Measurements from ENCODE around the gene EIF3D. TPM values are rescaled to one million over a fixed set of nuclear protein-coding genes. Genes with fewer than 3 reads are reported as not detected.
A peak's percentile ranks its signal among the peaks of the same experiment; 100 is the strongest.

Gene EIF3D
- total RNA-seq, 1 donor from 2014 or later: 642 TPM

DNA sequence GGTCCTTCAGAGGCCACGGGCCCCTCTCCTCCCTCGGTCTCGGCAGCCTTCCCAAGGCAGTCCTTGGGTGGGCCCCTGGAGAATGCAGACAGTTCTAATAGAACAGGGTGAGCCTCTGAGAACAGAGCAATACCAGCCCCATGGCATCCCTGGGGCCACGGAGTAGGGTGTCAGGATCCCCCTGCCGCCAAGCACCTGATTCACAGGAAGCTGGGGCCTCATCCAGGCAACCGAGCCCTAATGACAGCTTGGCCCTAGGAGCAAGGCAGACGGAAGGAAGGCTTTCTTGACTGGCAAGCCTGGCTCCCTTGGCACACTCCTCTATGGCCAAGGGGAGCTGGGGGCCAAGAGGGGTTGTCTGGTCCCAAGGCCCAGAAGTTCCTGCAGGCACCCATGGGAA lies 62.7 kb downstream of the EIF3D start:
- no peak for DNase-seq (ENCODE audit: low read depth, low spot score)

DNA sequence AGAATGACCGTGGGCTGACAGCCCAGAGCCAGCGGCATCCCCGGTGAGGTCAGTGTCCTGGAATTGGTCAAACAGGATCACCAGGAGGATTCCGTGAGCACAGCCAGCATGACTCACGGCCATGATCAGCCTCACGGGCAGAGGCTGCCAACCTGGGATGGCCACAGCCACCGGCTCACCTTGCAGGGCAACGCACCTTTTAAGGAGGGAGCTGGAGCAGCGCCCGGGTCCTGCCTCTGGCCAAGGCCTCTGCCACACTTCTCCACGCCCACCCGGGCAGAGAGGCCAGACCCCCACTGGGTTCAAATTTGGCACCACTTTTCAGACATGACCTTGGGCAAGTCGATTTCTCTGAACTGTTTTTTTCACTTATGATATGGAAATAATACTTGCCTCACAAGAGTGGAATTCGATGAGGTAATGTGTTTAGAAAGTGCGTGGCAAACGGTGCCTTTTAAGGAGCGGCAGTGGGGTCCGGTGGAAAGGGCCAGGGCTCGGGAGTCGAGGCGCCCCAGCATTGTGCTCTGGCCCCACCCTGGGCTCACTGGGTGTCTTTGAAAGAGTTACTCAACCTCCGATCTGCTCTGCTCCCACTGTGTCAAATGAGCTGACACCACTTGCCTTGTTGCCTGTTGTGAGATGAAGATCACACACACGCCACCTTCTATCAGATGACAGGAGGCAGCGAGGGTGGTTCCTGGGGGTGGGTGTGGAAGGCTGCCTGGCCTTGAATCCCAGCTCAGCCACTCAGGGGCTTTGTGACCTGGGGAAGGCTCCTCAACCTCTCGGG lies 63.5 kb downstream of the EIF3D start:
- DNase-seq (ENCODE audit: low read depth, low spot score): peak; percentile 91

DNA sequence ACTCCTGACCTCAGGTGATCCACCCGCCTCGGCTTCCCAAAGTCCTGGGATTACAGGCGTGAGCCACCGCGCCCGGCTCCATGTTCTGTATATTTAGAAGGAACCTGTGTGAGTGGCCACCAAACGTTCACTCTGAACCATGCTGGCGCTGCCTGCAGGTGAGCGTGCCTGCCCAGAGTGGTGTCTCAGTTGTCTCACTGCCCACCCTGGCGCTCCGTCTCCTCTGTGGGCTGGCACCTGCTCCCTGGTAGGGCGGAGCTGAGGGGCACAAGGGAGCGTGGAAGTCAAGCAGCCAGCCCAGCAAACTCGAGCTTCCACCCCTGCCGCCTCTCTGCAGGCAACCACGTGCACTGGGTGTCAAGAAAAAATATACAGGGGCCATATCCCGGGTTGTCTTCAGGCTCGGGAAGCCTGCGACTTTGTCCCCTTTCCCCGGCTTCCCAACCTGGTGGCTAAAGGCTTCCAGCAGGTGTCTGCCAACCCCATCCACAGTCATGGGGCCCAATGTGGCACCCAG lies 64.2 kb downstream of the EIF3D start:
- DNase-seq (ENCODE audit: low read depth, low spot score): no peak

DNA sequence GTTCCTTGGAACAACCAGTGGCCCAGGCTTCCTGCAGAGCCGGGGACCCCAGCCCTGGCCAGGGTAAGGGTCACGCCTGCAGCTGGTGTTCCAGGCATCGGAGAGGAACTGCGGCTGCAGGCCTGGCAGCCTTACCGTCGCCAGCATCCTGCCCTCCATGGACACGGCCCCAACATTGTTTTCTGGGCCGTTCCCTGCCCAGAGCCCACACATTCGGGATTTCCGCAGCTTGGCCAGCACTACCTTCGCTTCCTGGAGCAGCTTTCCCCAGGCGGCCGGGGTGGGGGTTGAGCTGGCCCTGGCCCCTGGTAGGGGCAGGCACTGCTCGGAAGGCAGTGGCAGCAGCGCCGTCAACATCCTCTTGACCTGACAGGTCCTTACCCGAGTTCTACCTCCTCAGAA lies 65.2 kb downstream of the EIF3D start:
- DNase-seq (ENCODE audit: low read depth, low spot score): peak; percentile 89

DNA sequence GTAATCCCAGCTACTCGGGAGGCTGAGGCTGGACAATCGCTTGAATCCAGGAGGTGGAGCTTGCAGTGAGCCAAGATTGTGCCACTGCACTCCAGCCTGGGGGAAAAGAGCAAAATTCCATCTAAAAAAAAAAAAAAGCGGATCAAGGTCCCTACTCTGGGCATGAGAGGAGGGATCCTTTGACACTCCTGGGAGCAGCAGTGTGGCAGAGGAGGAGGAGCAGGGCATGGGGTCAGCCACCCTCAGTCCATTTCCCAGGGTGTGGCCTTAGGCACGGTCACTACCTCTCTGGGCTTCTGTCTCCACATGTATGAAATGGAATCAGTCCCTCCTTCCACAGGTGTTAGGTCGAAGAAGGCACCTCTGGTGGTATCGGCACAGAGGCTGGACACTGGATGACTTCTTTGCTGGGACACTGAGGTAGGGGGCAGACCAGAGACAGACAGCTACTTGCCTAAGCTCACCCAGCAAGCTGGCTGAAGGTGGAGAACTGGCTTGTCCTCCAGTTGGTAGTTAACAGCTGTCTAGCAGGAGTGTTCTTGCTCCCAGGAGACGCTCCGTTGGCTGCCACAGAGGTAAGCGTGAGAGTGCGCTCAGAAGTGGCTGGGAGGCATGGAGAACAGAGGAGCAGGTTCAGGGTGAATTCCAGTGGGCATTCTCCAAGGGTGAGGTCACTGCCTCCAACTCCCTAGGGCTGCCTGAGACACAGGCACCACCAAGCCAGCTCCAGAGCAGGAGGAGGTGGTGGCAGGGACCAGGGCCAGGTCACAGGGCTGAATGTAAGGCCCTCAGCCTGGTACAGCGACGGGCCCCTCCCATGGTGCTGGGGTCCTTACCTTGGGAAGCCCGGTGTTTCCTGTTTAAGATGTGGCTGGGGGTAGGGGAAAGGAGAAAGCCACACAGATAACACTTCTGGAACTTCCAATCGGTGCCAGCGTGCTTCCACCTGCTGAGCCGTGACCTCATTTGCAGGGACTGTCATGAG lies 67.0 kb downstream of the EIF3D start:
- peak; percentile 75 for DNase-seq (ENCODE audit: low read depth, low spot score)

Other genes starting within 250 kb of the EIF3D start
- 1,280 and 1,511 TPM in 2 replicates for gene MYH9, start 141.2 kb downstream of the EIF3D start, total RNA-seq
- 28.6 and 32.8 TPM in 2 replicates for gene TXN2, start 47.5 kb downstream of the EIF3D start, total RNA-seq
- 4.9 and 6.2 TPM in 2 replicates for gene FOXRED2, start 22.1 kb downstream of the EIF3D start, total RNA-seq
- not detected in 2 replicates for gene CACNG2, start 174.6 kb upstream of the EIF3D start, total RNA-seq
- 11.0 and 13.7 TPM in 2 replicates for gene IFT27, start 247.0 kb upstream of the EIF3D start, total RNA-seq

Data from pulmonary artery endothelial cell (primary cell).